Tongue (tissue), 2 donors: ENCODE results near the gene SPATC1L. TPM values are rescaled to one million over a fixed set of nuclear protein-coding genes. Genes with fewer than 3 reads are reported as not detected.
A peak's percentile ranks its signal among the peaks of the same experiment; 100 is the strongest.
"Not testable (repeated sequence)": the region's sequence is repeated elsewhere in the genome, so short reads cannot be mapped to it uniquely, and the experiment has no call there.

Experiments
- DNase-seq: peaks from one replicate; pipeline ENCODE4 v3.0.0-alpha.2; 2015
- total RNA-seq: library from RNA; depleted of rRNA; stranded (reverse); fragments of >200 nt; gene quantifications from one replicate; pipeline ENCODE4 v1.2.3, GENCODE V29; 2014

SPATC1L gene
- total RNA-seq = 5.9 TPM

GRCh38 chr21:46183910-46184624 is at the start of gene SPATC1L:
TSS of gene SPATC1L (minus strand) at chr21:46184459. CDS start at chr21:46182816, 1,643 bp downstream.
- peak; percentile 80 for DNase-seq

GRCh38 chr21:46229923-46230260 is 45.6 kb upstream of the SPATC1L start:
- DNase-seq = no peak

- peak; percentile 62 for DNase-seq
These were observed 45.1 kb upstream of the SPATC1L start for GRCh38 chr21:46229133-46229922.

- DNase-seq = peak; percentile 99
These were observed 44.2 kb upstream of the SPATC1L start, which contains the start of gene LSS for GRCh38 chr21:46228345-46229051. TSS of gene LSS (minus strand) at chr21:46228774. CDS start at chr21:46228745, 29 bp downstream.

- no peak for DNase-seq
These were observed 43.6 kb upstream of the SPATC1L start for GRCh38 chr21:46227811-46228344.

- DNase-seq = no peak
These were observed 42.8 kb upstream of the SPATC1L start for GRCh38 chr21:46226920-46227599.

- no peak for DNase-seq
These were observed 41.9 kb upstream of the SPATC1L start for GRCh38 chr21:46226146-46226545.

- not testable (repeated sequence) for DNase-seq
These were observed 39.4 kb upstream of the SPATC1L start for GRCh38 chr21:46223661-46224060.

- no peak for DNase-seq
These were observed 39.0 kb upstream of the SPATC1L start for GRCh38 chr21:46223217-46223616.

- DNase-seq = peak; percentile 44
These were observed 38.3 kb upstream of the SPATC1L start for GRCh38 chr21:46222436-46223116.

- DNase-seq = peak; percentile 23
These were observed 37.6 kb upstream of the SPATC1L start for GRCh38 chr21:46221664-46222435.

GRCh38 chr21:46220847-46221246 is 36.6 kb upstream of the SPATC1L start:
- no peak for DNase-seq

GRCh38 chr21:46220275-46220810 is 36.1 kb upstream of the SPATC1L start:
- no peak for DNase-seq

GRCh38 chr21:46219591-46220239 is 35.5 kb upstream of the SPATC1L start:
- peak; percentile 46 for DNase-seq

GRCh38 chr21:46218906-46219590 is 34.8 kb upstream of the SPATC1L start:
- no peak for DNase-seq

GRCh38 chr21:46217511-46218196 is 33.4 kb upstream of the SPATC1L start:
- no peak for DNase-seq

GRCh38 chr21:46216132-46216747 is 32.0 kb upstream of the SPATC1L start:
- DNase-seq = no peak
